Body of pancreas (tissue), 4 donors: ENCODE results near the gene NET1. TPM values are rescaled to one million over a fixed set of nuclear protein-coding genes. Genes with fewer than 3 reads are reported as not detected.

Experiments
- ATAC-seq: fragments of 150-250 bp; one replicate; pipeline ENCODE4 v1.9.1; 2016
- DNase-seq, 4 donors: peaks; one replicate each; pipeline ENCODE4 v3.0.0-alpha.2; 2019
- H3K27ac ChIP-seq, 4 donors: fragments of 200-600 bp; sonication (generic); 1 replicate in 3 of 4; 2 replicates in 1 of 4; pipeline versions ENCODE4 v1.5.1 to v1.6.1; 2016 to 2019; ENCODE audit warnings: mild to moderate bottlenecking in 1 of 4, mixed read lengths in 1 of 4, moderate library complexity in 1 of 4
- H3K27me3 ChIP-seq, 2 donors: fragments of 200-600 bp; sonication (generic); one replicate each; pipeline ENCODE4 v1.6.0; 2016; ENCODE audit warnings: mild to moderate bottlenecking in 1 of 2
- H3K36me3 ChIP-seq, 2 donors: fragments of 200-600 bp; sonication (generic); replicated peaks in 1 of 2; 2 replicates each; pipeline ENCODE4 v1.5.1; 2016; ENCODE audit warnings: low read depth in 2 of 2; ENCODE audit not compliant: insufficient read depth in 1 of 2
- H3K4me1 ChIP-seq: fragments of 200-600 bp; sonication (generic); one replicate; pipeline ENCODE4 v1.6.0; 2016
- H3K4me3 ChIP-seq, 2 donors: fragments of 200-600 bp; sonication (generic); 1 replicate in 1 of 2; 2 replicates in 1 of 2; pipeline ENCODE4 v1.5.1; 2016 to 2019
- H3K9me3 ChIP-seq, 3 donors: fragments of 200-600 bp; sonication (generic); 1 replicate in 2 of 3; 2 replicates in 1 of 3; pipeline ENCODE4 v1.5.1; 2016
- POLR2A ChIP-seq, 3 donors: fragments of 450-650 bp; IDR thresholded peaks; one replicate each; pipeline ENCODE4 v1.6.1; 2016; ENCODE audit warnings: antibody characterized with exemption in 3 of 3, mild to moderate bottlenecking in 2 of 3
- WGBS, 2 donors: methylation state at CpG; one replicate each; pipeline ENCODE4 v1.1.5; 2017; 5-methylcytosine and 5-hydroxymethylcytosine counted together
- intact Hi-C: fragments of 100-400 bp; cut with DNase I; formaldehyde crosslinking; loops from one replicate; pipeline ENCODE4 v1.15.1; 2023
- total RNA-seq, 2 donors: library from RNA; depleted of rRNA; stranded (reverse); fragments of >200 nt; gene quantifications; one replicate each; pipeline ENCODE4 v1.1.0, GENCODE V29; 2016
- TF ChIP-seq, protein P1 (sequence below), 7 experiments: fragments of 450-650 bp in 4 of 7; fragments of 200-600 bp in 3 of 7; sonication (generic) in 3 of 7; IDR thresholded peaks; one replicate each; pipeline ENCODE4 v1.5.1; 2016 to 2019; ENCODE audit warnings: antibody characterized with exemption in 7 of 7

Gene NET1
- total RNA-seq, 2 donors from 2014 or later: 37.9 to 70.3 TPM

DNA sequence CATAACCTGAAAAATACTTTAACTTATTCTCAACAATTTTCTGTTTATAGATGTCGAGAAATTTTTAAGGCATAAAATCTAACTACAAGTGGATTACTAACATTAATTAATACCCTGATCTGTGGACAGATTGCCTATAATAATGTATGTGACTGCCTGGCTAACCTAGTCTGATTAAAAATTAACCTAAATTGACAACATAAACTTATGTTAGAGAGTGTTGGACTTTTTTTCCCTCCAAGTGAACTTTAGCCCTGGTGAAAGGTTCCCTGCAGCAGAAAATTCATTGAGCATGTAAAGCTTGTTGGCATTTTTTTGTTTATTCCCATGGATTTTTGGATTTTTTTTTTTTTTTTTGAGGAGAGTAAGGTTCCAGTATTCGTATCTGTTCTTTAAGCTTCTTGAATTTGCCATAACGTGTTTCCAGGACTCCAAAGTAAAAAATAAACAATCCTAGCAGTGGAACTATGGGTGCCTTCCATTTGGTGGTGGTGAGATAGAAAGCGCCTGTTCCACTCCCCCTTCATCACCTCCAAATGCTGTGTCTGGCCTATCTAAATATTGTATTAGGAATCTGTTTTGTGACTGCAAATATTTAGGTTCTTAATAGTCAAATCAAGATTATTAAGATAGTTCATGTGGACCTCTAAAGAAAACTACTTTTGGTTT is 36.1 kb downstream of the NET1 start:
- peaks cover 0 to 6% of the 10 kb centered on the region in 2 donors for H3K36me3 ChIP-seq
- no peak for DNase-seq
- H3K9me3 ChIP-seq: no peaks in the 10 kb centered on the region
- WGBS, 2 donors: 12 to 15% methylated on average over 4 of the region's 4 CpGs
- TF ChIP-seq POLR2A (IDR thresholded peaks at IDR 0.05): no peak
- TF ChIP-seq, protein P1, sequence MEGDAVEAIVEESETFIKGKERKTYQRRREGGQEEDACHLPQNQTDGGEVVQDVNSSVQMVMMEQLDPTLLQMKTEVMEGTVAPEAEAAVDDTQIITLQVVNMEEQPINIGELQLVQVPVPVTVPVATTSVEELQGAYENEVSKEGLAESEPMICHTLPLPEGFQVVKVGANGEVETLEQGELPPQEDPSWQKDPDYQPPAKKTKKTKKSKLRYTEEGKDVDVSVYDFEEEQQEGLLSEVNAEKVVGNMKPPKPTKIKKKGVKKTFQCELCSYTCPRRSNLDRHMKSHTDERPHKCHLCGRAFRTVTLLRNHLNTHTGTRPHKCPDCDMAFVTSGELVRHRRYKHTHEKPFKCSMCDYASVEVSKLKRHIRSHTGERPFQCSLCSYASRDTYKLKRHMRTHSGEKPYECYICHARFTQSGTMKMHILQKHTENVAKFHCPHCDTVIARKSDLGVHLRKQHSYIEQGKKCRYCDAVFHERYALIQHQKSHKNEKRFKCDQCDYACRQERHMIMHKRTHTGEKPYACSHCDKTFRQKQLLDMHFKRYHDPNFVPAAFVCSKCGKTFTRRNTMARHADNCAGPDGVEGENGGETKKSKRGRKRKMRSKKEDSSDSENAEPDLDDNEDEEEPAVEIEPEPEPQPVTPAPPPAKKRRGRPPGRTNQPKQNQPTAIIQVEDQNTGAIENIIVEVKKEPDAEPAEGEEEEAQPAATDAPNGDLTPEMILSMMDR (IDR thresholded peaks at IDR 0.05): no peak
- H3K27ac ChIP-seq: peak overlapping the region; percentile 70 to 88 (median 75)
- H3K4me1 ChIP-seq: peaks cover 26% of the 10 kb centered on the region
- intact Hi-C loops: no loop called here
- peak overlapping the region in 1 of 2 donors; percentile 21 for H3K4me3 ChIP-seq
- ATAC-seq: no peak
- H3K27me3 ChIP-seq: no peaks in the 10 kb centered on the region

DNA sequence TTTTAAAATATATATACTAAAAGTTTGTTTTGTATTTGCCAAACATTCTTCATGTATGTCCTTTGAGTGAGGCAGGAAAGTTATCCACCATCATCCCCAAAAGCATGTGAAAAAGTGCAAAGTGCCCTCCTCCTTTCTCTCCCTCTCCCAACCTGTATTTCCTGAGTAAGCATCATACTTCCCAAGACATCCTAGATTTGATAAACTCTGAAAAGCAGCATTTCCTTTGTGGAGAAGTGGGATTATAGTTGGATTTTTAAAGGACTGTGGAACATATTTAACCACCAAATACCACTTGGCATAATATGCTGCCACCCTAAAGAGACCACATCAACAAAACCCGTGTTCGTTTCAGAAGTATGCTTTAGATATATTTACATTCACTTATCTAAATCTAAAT is 36.9 kb downstream of the NET1 start:
- ATAC-seq (no peak), DNase-seq (no peak)
- Histone ChIP-seq H3K4me1 (peaks cover 26% of the 10 kb centered on the region), H3K27ac (peak overlapping the region in 2 of 4 donors; percentile 71 to 88), H3K4me3 (no peak overlapping the region), H3K27me3 (no peaks in the 10 kb centered on the region), H3K36me3 (peaks cover 0 to 14% of the 10 kb centered on the region in 2 donors), H3K9me3 (no peaks in the 10 kb centered on the region)
- intact Hi-C loops: no loop called here
- WGBS, 2 donors: 11 to 18% methylated on average over 2 of the region's 2 CpGs
- no peak for TF ChIP-seq POLR2A (IDR thresholded peaks at IDR 0.05)
- TF ChIP-seq, protein P1 (IDR thresholded peaks at IDR 0.05): no peak

DNA sequence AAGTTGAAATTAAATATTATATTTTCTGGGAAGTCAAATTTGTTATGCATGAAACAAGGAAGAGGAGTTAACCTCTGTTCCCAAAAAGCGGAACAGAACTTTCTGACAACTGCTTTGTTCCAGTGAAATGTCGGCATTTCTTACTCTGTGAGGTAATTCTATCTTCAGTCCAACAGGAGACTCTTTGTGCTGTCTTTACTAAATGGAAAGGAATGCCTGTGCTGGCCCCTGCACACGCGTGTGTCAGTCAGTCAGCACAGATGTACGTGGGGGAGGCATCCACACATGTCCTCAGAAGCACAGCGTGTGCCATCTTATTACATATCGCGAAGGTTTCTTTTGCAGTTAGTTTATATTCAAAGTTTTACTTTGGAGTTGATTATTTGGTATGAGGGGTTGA is 37.5 kb downstream of the NET1 start:
- 26 to 29% methylated on average over 8 of the region's 8 CpGs for WGBS, 2 donors
- Histone ChIP-seq H3K27me3 (no peaks in the 10 kb centered on the region), H3K36me3 (peaks cover 0 to 19% of the 10 kb centered on the region in 2 donors), H3K4me3 (no peak overlapping the region), H3K9me3 (no peaks in the 10 kb centered on the region), H3K4me1 (peaks cover 26% of the 10 kb centered on the region), H3K27ac (peak overlapping the region; percentile 22 to 88 (median 66))
- intact Hi-C loops: no loop called here
- ATAC-seq (no peak), DNase-seq (peak in 1 of 4 donors; percentile 27)
- peak in 1 of 3 donors; percentile 9 for TF ChIP-seq POLR2A (IDR thresholded peaks at IDR 0.05)
- TF ChIP-seq, protein P1 (IDR thresholded peaks at IDR 0.05): peak in 2 of 7 experiments; percentile 19 to 22

DNA sequence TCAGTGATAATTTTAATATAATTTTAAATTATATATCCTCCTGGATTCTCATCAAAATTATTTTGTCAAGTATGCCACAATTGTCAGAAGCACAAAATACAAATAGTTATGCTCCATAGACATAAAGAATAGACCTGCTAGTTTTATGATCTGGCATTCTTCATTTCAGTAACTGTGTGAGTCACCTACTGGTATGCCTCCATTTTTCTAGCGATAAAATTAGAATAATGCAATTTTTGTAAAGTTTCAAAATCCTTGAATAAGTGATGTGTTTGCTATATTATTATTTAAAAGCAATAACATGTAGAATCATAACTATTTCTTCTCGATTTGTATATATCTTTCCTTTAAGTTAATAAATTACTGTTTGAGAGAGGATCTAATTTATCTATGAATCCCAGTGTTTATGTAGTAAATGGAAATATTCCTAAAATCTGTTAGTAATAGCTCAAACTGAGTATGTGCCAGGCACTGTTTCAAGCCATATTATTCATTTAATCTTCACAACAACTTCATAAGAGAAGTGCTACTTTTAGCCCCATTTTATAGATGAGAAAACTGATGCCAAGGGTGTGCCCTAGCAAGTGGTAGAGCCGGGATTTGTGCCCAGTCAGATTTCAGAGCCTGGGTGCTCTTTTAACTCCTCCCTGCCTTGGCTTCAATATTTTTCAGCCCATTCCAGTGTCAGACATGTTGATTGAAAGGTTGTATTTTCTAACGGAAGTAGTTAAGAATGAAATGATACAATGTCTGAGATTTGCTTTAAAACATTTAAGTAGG is 38.4 kb downstream of the NET1 start:
- intact Hi-C loops: no loop called here

More for the DNA sequence above, 38.4 kb downstream of the NET1 start:
- Histone ChIP-seq H3K9me3 (no peaks in the 10 kb centered on the region), H3K4me3 (no peak overlapping the region), H3K27ac (no peak overlapping the region), H3K4me1 (peaks cover 19% of the 10 kb centered on the region), H3K27me3 (no peaks in the 10 kb centered on the region), H3K36me3 (peaks cover 0 to 22% of the 10 kb centered on the region in 2 donors)
- 71 to 73% methylated on average over 4 of the region's 4 CpGs for WGBS, 2 donors
- no peak for DNase-seq
- no peak for ATAC-seq
- TF ChIP-seq, protein P1 (IDR thresholded peaks at IDR 0.05): no peak
- TF ChIP-seq POLR2A (IDR thresholded peaks at IDR 0.05): no peak
